ENCODE measurements around the gene HSBP1L1.
A peak's percentile ranks its signal among the peaks of the same experiment; 100 is the strongest.

The HSBP1L1 gene

DNA sequence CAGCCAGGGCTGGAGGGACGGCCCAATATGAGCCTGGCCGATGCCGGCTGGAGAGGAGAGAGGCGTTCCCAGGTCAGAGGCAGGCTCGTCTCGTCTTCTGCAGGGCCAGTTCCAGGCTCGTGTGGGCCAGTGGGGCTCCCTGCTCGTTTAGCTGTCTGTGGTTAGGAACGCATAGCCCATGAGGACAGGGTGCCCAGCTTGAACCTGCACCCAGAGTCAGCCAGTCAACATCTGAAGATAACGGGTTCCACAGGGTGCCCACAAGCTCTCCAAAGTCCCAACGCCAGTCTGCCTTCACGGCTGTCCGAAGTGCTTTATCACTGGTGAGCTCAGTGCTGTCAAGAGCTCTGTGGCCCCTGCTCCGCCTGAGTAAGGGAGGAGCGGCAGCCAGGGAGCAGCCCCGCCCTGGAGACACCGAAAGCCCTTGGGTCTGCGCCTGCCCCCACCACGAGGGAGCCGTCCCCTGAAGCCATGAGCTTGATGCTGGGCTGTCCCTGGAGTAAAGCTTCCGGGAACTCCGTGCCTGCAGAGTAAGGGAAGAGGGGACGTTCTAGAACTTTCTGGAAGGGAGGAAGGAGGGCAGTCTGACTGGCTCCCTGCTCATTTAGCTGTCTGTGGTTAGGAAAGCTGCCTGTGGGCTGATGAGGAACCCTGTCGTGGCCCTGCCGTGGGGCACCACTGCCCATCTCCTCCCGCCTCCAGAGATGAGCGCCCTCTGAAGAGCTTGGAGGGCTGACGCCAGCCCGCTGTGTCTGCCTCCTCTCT is 2.7 kb upstream of the HSBP1L1 start:
- no peak for DNase-seq

DNA sequence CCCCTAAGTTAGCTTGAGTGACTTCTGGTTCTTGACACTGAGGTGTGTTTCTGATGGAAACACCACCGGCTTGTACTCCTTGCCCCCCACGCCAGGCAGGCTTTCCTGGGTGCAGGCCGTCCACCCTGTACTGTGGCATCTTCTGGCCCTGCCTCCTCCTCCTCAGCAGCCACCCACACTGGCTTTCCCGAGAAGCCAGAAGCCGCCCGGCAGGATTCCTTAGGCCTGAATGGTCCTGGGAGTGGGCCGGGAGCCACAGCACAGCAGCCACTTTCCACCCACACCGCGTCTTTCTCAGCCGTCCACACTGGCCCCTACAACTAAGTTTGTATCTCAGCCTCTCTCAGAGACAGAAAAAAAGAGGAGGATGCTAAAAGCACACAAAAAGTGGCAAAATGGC is 2.1 kb upstream of the HSBP1L1 start:
- DNase-seq: no peak

GRCh38 chr18:79962835-79963657 is 1.4 kb upstream of the HSBP1L1 start:
- DNase-seq: peak; percentile 53 to 73

DNA sequence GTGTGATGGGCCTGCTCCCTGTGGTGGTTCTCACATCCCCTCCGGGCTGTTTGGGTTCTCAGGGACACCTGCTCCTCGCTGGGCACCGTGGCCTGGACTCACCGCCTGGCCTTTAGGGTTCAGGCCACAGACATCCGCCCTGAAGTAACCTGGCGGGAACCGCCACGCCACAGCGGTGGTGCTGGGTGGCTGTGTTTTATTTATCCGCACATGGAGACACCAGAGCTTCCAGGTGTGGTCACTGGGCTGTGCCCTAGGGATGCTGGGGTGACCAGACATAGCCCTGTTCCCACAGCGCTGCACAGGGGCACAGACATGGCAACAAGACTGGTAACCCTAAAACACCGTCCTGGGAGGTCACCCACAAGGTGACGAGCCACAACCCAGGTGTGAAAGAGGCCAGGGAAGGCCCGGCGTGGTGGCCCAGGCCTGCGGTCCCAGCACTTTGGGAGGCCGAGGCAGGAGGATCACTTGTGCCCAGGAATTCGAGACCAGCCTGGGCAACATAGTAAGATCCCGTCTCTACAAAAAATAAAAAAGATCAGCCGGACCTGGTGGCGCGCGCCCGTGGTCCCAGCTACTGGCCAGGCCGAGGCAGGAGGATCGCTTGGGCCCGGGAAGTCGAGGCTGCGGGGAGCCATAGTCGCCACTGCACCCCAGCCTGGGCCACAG is 649 bp upstream of the HSBP1L1 start:
- no peak for DNase-seq

DNA sequence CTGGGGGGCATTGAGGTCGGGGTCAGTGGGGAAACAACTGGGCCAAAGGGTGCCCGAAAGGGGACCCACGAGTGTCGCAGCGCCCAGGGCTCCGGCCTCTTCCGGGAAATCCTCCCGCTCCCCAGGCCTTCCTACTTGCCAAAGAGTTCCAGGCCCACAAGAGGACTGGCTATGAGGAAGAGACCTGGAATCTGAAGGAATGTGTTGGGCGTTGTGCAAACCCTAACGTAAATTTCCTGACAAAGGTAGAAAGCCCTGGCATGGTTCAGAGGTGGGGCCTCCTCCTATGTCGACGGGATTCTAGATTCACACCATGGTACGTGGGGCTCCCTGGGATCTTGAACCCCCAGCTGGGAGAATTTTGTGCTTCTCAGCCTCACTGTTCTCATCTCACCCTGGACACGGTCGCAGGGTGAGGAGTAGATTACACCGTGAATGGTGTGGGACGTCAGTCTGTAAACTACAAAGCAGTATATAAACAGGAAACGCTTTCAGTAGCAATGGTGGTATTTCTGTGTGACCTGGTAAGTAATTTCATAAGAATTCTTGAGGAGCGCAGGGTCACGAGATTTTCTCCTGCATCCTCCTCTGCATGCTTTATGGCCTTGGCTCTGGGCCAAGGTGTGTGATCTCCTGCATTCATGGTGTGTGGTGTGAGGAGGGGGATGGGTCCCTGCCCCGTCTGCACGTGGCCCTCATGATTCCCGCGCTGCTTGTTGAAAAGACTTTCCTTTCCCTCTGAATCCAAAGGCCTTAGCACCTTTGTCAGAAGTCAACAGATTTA is 868 bp downstream of the HSBP1L1 start:
- peak in 1 of 2 donors; percentile 29 for DNase-seq

- no peak for DNase-seq
These were observed 6.1 kb downstream of the HSBP1L1 start for GRCh38 chr18:79970419-79971133.

GRCh38 chr18:79971211-79971952 is 6.9 kb downstream of the HSBP1L1 start:
- DNase-seq: no peak

- no peak for DNase-seq
These were observed 7.5 kb downstream of the HSBP1L1 start for GRCh38 chr18:79971986-79972385.

DNA sequence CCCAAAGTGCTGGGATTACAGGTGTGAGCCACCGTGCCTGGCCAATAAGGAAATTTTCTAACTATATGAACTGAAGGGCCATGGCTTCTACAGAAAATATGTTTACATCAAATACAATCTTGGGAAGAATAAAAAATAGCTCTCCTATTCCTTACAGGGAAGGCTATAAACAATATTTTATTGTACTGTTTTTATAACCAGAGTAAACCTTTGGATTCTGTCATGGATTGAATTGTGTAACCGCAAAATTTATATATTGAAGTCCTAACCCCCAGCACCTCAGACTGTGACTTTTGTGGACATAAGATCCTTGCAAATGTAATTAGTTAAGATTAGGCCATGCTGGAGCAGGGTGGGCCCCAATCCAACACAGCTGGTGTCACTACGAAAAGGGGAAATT is 8.3 kb downstream of the HSBP1L1 start:
- no peak for DNase-seq

DNA sequence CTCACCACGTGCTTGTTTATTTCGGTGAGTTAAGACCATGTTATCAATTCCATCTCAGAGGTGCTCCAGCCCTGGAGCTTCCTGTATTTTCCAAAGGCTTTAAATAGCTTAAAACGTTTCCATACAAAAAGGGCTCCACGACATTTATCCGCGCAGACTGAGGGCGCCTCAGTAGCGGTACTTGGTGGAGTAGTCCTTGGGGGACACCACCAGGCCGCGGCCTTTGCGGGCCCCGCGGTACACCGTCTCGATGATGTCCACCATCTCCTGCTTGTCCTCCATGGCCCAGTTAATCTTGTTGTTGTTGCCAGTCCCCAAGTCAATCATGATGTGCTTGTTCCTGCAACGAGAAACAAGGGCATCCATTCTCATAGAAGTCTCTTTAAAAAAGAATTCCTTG is 9.1 kb downstream of the HSBP1L1 start:
- no peak for DNase-seq

- no peak for DNase-seq
These were observed 9.7 kb downstream of the HSBP1L1 start for GRCh38 chr18:79974025-79974654.

DNA sequence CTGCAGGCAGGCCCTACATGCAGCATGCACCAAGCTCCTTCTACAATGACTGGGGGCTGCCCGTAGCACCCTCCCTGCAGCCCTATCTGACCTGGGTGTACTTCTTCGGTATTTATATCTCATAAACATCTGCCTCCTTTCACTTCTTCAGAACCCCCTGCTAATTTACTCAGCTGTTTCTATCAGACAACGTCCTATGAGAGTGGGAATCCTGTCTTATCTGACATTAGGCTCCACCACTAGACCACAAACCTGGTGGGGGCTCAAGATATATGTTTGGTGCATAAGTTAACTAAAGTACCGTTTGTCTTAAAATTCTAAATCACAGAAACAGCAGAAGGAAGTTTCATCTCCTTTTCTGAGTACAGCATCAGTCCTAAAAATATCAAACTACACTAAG is 10.6 kb downstream of the HSBP1L1 start:
- DNase-seq: no peak

DNA sequence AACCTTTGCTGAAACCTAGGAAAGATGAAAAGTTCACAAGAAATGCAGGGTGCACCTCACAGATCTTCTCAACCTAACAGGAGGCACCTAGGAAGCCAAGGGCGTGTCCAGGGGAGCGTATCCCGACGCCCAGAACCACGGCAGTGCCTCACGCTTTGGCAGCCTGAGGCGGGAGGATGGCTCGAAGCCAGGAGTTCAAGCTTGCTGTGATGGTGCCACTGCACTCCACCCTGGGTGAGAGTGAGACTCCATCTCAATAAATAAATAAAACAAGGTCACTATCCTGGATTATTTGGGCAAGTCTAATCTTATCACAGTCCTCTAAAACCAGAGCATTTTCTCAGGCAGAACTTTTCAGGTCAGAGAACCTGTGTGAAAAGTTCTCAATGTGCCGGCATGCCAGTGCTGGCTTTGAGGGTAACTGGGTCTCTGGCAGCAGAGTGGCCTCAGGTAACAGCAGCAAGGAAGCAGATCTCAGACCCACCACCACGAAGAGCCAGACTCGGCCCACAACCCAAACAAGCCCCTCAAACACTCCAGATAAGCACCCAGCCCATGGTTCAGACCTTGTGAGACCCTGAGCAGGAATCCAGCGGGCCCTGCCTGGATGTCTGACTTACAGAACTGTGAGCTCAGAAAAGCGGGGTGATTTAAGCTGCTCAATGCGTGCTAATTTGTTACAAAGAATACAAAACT is 11.7 kb downstream of the HSBP1L1 start:
- no peak for DNase-seq

DNA sequence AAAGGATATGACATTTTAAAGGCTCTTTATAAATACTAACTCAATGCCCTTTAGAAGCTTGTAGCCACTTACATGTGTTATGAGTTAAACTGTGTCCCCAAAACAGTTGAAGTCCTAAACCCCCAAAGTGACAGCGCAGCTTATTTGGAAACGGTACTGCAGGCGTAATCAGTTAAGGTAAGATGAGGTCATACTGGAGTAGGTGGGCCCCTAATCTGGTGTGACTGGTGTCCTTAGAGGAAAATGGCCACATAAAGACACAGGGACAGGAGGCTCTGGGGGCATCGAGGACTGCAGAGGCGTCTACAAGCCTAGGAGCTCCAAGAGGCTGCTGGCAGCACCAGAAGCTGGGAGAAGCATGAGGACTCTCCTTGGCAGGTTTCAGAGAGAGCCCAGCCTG is 15.4 kb downstream of the HSBP1L1 start:
- no peak for DNase-seq

DNA sequence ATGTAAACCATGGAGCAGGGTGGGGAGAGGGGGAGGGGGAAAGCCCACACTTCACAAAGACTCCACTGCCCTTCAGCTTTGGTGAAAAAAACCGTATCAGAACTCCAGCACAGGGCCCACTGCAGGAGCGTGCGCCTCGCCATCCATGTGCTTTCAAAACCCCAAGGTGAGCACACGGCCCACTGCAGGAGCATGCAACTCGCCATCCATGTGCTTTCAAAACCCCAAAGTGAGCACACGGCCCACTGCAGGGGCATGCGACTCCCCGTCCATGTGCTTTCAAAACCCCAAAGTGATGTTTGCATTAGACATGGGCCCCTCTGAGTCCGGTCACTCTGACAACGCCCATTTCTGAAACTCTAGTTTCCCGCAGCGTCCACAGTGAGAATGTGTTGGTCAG is 16.1 kb downstream of the HSBP1L1 start:
- no peak for DNase-seq

DNA sequence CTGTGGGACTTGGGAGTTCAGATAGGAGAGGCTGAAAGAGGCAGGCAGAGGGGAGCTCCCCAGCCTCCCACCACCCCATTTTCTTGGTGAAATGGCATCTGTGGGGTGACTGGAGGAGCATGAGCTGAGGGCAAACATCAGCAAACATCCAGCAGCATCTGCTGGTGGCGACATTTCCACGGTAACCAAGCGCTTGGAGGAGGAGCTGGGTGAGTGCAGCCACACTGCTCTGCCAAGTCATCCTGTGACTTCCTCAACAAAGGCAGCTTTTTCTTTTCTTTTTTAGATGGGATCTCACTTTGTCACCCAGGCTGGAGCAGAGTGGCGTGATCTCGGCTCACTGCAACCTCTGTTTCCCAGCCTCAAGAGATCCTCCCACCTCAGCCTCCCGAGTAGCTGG is 18.3 kb downstream of the HSBP1L1 start:
- peak in 1 of 2 donors; percentile 40 for DNase-seq

DNA sequence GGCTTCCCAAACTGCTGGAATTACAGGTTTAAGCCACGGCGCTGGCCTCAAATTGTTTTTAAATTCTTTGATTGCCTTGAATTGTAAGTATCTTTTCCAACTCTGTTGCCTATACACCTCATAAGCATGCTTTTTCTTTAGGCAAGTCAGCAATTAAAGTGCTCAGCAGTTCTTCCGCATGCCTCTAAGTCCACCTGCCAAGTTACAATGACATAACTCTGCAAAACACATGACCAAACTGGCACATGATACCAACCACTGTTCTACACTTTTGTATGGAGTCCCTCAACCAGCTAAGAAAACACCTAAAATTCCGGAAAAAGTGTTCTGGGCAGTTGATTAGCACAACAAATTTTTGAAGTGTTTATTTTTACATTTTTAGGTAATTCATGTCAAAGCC is 18.8 kb downstream of the HSBP1L1 start:
- DNase-seq: no peak

GRCh38 chr18:79983793-79984192 is 19.4 kb downstream of the HSBP1L1 start:
- DNase-seq: no peak

GRCh38 chr18:79985172-79985571 is 20.7 kb downstream of the HSBP1L1 start:
- no peak for DNase-seq

DNA sequence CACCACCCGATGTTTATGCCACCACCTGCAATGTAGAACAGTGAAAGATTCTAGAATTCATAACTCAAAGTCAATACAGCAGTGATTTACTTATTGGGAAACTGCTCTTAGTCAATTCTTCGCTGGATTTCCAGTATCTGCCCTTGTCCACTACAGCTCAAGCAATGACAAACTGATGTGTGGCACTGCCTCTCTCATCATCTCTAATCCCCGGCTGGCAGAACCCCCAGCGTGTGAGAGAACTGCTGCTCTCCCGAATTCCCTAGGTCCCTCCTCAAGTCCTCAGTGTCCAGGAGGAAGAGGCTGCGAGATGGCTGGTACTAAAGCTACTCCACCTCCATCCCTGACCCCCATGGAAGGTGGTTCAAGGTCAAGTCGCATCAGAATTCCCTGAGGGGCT is 22.3 kb downstream of the HSBP1L1 start:
- DNase-seq: no peak
